Measurements from ENCODE around the gene PSMC6. TPM values are rescaled to one million over a fixed set of nuclear protein-coding genes. Genes with fewer than 3 reads are reported as not detected.

PSMC6 gene
- total RNA-seq, 2 experiments from 2014 or later, result 85.3 to 88.2 TPM

DNA sequence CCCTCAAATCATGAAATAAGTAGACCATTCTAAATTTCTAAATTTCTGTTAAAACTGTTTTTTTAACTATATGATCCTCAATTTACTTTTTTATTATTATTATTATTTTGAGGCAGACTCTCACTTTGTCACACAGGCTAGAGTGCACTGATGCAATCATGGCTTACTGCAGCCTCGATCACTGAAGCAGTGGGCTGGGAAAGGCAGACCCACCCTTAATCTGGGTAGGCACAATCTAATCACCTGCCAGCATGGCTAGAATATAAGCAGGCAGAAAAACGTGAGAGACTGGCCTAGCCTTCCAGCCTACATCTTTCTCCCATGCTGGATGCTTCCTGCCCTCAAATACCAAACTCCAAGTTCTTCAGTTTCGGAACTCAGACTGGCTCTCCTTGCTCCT, 14.0 kb upstream of the PSMC6 start:
- DNase-seq (no peak), ATAC-seq (no peak)
- peak overlapping the region; percentile 74 for H3K4me3 Mint-ChIP-seq
- peaks cover 58% of the 10 kb centered on the region for H3K4me1 Mint-ChIP-seq (ENCODE audit: low read depth)
- ChIA-PET CTCF (interaction anchor here (1.7 kb wide), 1 partner anchor 13 kb away, joined by 5 read pairs; no protein-coding TSS in a partner anchor), POLR2A (interaction anchor here (0.6 to 1.5 kb wide), 4 partner anchors 13 to 380 kb away, joined by 3 to 7 read pairs (median 3); partner anchors contain the start of gene GNPNAT1)
- no peaks in the 10 kb centered on the region for H3K9me3 Mint-ChIP-seq (ENCODE audit: insufficient read depth)
- peaks cover 52% of the 10 kb centered on the region for H3K36me3 Mint-ChIP-seq (ENCODE audit: low read depth)
- H3K27me3 Mint-ChIP-seq (ENCODE audit: low read depth), result no peaks in the 10 kb centered on the region
- H3K27ac Mint-ChIP-seq, result peak overlapping the region; percentile 66

DNA sequence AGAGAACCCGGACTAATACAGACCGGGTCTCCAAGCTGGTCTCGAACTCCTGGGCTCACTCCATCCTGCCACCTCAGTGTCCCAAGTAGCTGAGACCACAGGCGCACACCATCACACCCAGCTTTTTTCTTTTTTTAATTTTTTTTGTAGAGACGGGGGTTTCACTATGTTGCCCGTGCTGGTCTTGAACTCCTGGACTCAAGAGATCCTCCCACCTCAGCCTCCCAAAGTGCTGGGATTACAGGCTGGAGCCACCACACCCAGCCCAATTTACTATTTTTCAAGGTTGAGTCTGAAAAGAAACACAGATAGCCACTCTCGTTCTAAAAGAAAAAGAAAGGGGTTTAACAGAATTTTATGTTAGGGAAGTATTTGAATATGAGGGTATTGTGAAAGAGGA, 13.5 kb upstream of the PSMC6 start:
- CTCF ChIA-PET, result interaction anchor here (1.7 kb wide), 1 partner anchor 14 kb away, joined by 5 read pairs; no protein-coding TSS in a partner anchor
- POLR2A ChIA-PET, result interaction anchor here (0.6 to 0.8 kb wide), 2 partner anchors 98 to 381 kb away, joined by 3 read pairs; partner anchors contain the start of gene GNPNAT1
- DNase-seq, result no peak

GRCh38 chr14:52694761-52695480, 12.1 kb upstream of the PSMC6 start:
- Mint-ChIP-seq H3K27ac (peak overlapping the region; percentile 99), H3K27me3 (ENCODE audit: low read depth) (no peaks in the 10 kb centered on the region), H3K4me1 (ENCODE audit: low read depth) (peaks cover 42% of the 10 kb centered on the region), H3K4me3 (peak overlapping the region; percentile 99), H3K9me3 (ENCODE audit: insufficient read depth) (no peaks in the 10 kb centered on the region), H3K36me3 (ENCODE audit: low read depth) (peaks cover 39% of the 10 kb centered on the region)
- peak; percentile 87 for DNase-seq
- CTCF ChIA-PET, result interaction anchor here (1.7 kb wide), 1 partner anchor 15 kb away, joined by 5 read pairs; no protein-coding TSS in a partner anchor
- POLR2A ChIA-PET, result interaction anchor here (0.6 to 2.8 kb wide), 14 partner anchors 9 to 458 kb away, joined by 3 to 29 read pairs (median 3); partner anchors contain the start of genes DDHD1, GPR137C, PSMC6 and STYX
- ATAC-seq, result peak; percentile 71

More for the DNA sequence above, 13.5 kb upstream of the PSMC6 start:
- no peaks in the 10 kb centered on the region for H3K27me3 Mint-ChIP-seq (ENCODE audit: low read depth)
- no peaks in the 10 kb centered on the region for H3K9me3 Mint-ChIP-seq (ENCODE audit: insufficient read depth)
- peak overlapping the region; percentile 74 for H3K4me3 Mint-ChIP-seq
- H3K36me3 Mint-ChIP-seq (ENCODE audit: low read depth), result peaks cover 47% of the 10 kb centered on the region
- peak overlapping the region; percentile 66 for H3K27ac Mint-ChIP-seq
- H3K4me1 Mint-ChIP-seq (ENCODE audit: low read depth), result peaks cover 53% of the 10 kb centered on the region
- ATAC-seq, result no peak

GRCh38 chr14:52695481-52696091, 11.4 kb upstream of the PSMC6 start, which contains the start of gene ERO1A:
Gene ERO1A (minus strand): TSS chr14:52695558. CDS start chr14:52695481, 77 bp downstream.
- H3K27me3 Mint-ChIP-seq (ENCODE audit: low read depth), result no peaks in the 10 kb centered on the region
- peaks cover 38% of the 10 kb centered on the region for H3K4me1 Mint-ChIP-seq (ENCODE audit: low read depth)
- peaks cover 34% of the 10 kb centered on the region for H3K36me3 Mint-ChIP-seq (ENCODE audit: low read depth)

GRCh38 chr14:52700701-52701172, 6.3 kb upstream of the PSMC6 start:
- no peaks in the 10 kb centered on the region for H3K27me3 Mint-ChIP-seq (ENCODE audit: low read depth)
- POLR2A ChIA-PET, result interaction anchor here (1.3 kb wide), 1 partner anchor 9 kb away, joined by 3 read pairs; no protein-coding TSS in a partner anchor
- no peak overlapping the region for H3K27ac Mint-ChIP-seq

More at GRCh38 chr14:52695481-52696091, 11.4 kb upstream of the PSMC6 start, which contains the start of gene ERO1A:
- Mint-ChIP-seq H3K9me3 (ENCODE audit: insufficient read depth) (no peaks in the 10 kb centered on the region), H3K4me3 (peak within 1 kb of the TSS; percentile 99), H3K27ac (peak within 1 kb of the TSS; percentile 99)
- peak; percentile 76 for ATAC-seq
- DNase-seq, result peak; percentile 71
- ChIA-PET CTCF (interaction anchor here (1.9 kb wide), 1 partner anchor 16 kb away, joined by 5 read pairs; no protein-coding TSS in a partner anchor), POLR2A (interaction anchor here (0.8 to 2.8 kb wide), 13 partner anchors 9 to 457 kb away, joined by 3 to 29 read pairs (median 3); partner anchors contain the start of genes DDHD1, GPR137C, PSMC6 and STYX)

GRCh38 chr14:52701223-52701622, 5.8 kb upstream of the PSMC6 start:
- DNase-seq (no peak), ATAC-seq (no peak)
- H3K4me3 Mint-ChIP-seq, result no peak overlapping the region
- H3K4me1 Mint-ChIP-seq (ENCODE audit: low read depth), result peaks cover 14% of the 10 kb centered on the region
- CTCF ChIA-PET, result interaction anchor here (1.5 kb wide), 1 partner anchor 28 kb away, joined by 3 read pairs; no protein-coding TSS in a partner anchor
- no peak overlapping the region for H3K27ac Mint-ChIP-seq
- POLR2A ChIA-PET, result interaction anchor here (1.3 kb wide), 1 partner anchor 9 kb away, joined by 3 read pairs; no protein-coding TSS in a partner anchor
- no peaks in the 10 kb centered on the region for H3K36me3 Mint-ChIP-seq (ENCODE audit: low read depth)
- H3K9me3 Mint-ChIP-seq (ENCODE audit: insufficient read depth), result no peaks in the 10 kb centered on the region
- H3K27me3 Mint-ChIP-seq (ENCODE audit: low read depth), result no peaks in the 10 kb centered on the region

More at GRCh38 chr14:52700701-52701172, 6.3 kb upstream of the PSMC6 start:
- DNase-seq, result no peak
- no peak for ATAC-seq
- H3K4me3 Mint-ChIP-seq, result no peak overlapping the region
- peaks cover 11% of the 10 kb centered on the region for H3K4me1 Mint-ChIP-seq (ENCODE audit: low read depth)
- CTCF ChIA-PET, result interaction anchor here (1.5 kb wide), 1 partner anchor 27 kb away, joined by 3 read pairs; no protein-coding TSS in a partner anchor
- no peaks in the 10 kb centered on the region for H3K36me3 Mint-ChIP-seq (ENCODE audit: low read depth)
- H3K9me3 Mint-ChIP-seq (ENCODE audit: insufficient read depth), result no peaks in the 10 kb centered on the region

- ChIA-PET CTCF (no interaction called here), POLR2A (no interaction called here)
- Mint-ChIP-seq H3K27ac (no peak overlapping the region), H3K36me3 (ENCODE audit: low read depth) (peaks cover 4% of the 10 kb centered on the region), H3K4me1 (ENCODE audit: low read depth) (peaks cover 22% of the 10 kb centered on the region), H3K4me3 (no peak overlapping the region), H3K9me3 (ENCODE audit: insufficient read depth) (no peaks in the 10 kb centered on the region), H3K27me3 (ENCODE audit: low read depth) (no peaks in the 10 kb centered on the region)
- DNase-seq (no peak), ATAC-seq (no peak)
Measured at GRCh38 chr14:52703225-52703624, 3.8 kb upstream of the PSMC6 start.

- H3K36me3 Mint-ChIP-seq (ENCODE audit: low read depth), result peaks cover 8% of the 10 kb centered on the region
- peaks cover 26% of the 10 kb centered on the region for H3K4me1 Mint-ChIP-seq (ENCODE audit: low read depth)
- no peaks in the 10 kb centered on the region for H3K27me3 Mint-ChIP-seq (ENCODE audit: low read depth)
- ATAC-seq (no peak), DNase-seq (no peak)
- ChIA-PET CTCF (no interaction called here), POLR2A (interaction anchor here (1.1 to 1.2 kb wide), 2 partner anchors 8 to 12 kb away, joined by 5 to 7 read pairs; partner anchors contain the start of gene ERO1A)
- no peak overlapping the region for H3K27ac Mint-ChIP-seq
- H3K4me3 Mint-ChIP-seq, result no peak overlapping the region
- no peaks in the 10 kb centered on the region for H3K9me3 Mint-ChIP-seq (ENCODE audit: insufficient read depth)
Measured at GRCh38 chr14:52703664-52704063, 3.3 kb upstream of the PSMC6 start.

- POLR2A ChIA-PET, result interaction anchor here (0.9 to 2.7 kb wide), 4 partner anchors 9 to 152 kb away, joined by 3 to 29 read pairs (median 8); partner anchors contain the start of gene ERO1A
- peaks cover 48% of the 10 kb centered on the region for H3K4me1 Mint-ChIP-seq (ENCODE audit: low read depth)
Measured at GRCh38 chr14:52706286-52706685, 714 bp upstream of the PSMC6 start.

DNA sequence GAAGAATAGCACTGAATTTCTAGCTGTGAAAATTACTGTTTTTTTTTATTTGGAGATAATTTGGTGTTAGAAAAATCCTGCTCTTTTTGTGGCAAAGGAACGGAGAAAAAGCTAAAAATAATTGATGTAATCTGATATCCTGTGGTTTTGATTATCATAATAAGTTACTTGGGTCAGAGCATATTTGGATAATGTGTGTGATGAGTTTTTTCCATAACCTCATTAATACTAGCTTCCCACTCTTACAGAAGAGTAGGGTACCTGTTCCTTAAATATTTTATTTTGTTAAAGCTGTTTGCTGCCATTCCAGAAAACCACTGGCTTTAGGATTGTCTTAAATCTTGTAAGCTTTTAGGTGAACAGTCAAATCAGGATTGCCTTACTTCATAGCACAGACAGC, 4.7 kb downstream of the PSMC6 start:
- Mint-ChIP-seq H3K27me3 (ENCODE audit: low read depth) (no peaks in the 10 kb centered on the region), H3K4me3 (no peak overlapping the region), H3K4me1 (ENCODE audit: low read depth) (peaks cover 35% of the 10 kb centered on the region), H3K36me3 (ENCODE audit: low read depth) (peaks cover 71% of the 10 kb centered on the region), H3K27ac (no peak overlapping the region), H3K9me3 (ENCODE audit: insufficient read depth) (no peaks in the 10 kb centered on the region)
- CTCF ChIA-PET, result interaction anchor here (1.1 to 2.1 kb wide), 3 partner anchors 11 to 20 kb away, joined by 3 to 13 read pairs (median 5); no protein-coding TSS in a partner anchor
- DNase-seq, result no peak
- ATAC-seq, result no peak
- POLR2A ChIA-PET, result interaction anchor here (0.6 to 1.4 kb wide), 5 partner anchors 15 to 158 kb away, joined by 3 to 7 read pairs (median 3); partner anchors contain the start of genes ERO1A and STYX

More at GRCh38 chr14:52706286-52706685, 714 bp upstream of the PSMC6 start:
- H3K27ac Mint-ChIP-seq, result peak overlapping the region; percentile 94
- peak; percentile 45 for ATAC-seq
- CTCF ChIA-PET, result interaction anchor here (1.0 kb wide), 1 partner anchor 154 kb away, joined by 3 read pairs; the partner anchor contains the start of genes GPR137C and TXNDC16
- H3K27me3 Mint-ChIP-seq (ENCODE audit: low read depth), result no peaks in the 10 kb centered on the region
- H3K36me3 Mint-ChIP-seq (ENCODE audit: low read depth), result peaks cover 27% of the 10 kb centered on the region
- no peaks in the 10 kb centered on the region for H3K9me3 Mint-ChIP-seq (ENCODE audit: insufficient read depth)
- DNase-seq, result peak; percentile 65
- peak overlapping the region; percentile 96 for H3K4me3 Mint-ChIP-seq

GRCh38 chr14:52716155-52716554, 9.2 kb downstream of the PSMC6 start:
- H3K27me3 Mint-ChIP-seq (ENCODE audit: low read depth), result no peaks in the 10 kb centered on the region
- peaks cover 68% of the 10 kb centered on the region for H3K36me3 Mint-ChIP-seq (ENCODE audit: low read depth)
- ChIA-PET CTCF (interaction anchor here (1.0 kb wide), 1 partner anchor 26 kb away, joined by 3 read pairs; no protein-coding TSS in a partner anchor), POLR2A (interaction anchor here (1.1 to 1.2 kb wide), 2 partner anchors 9 to 20 kb away, joined by 3 read pairs; partner anchors contain the start of gene PSMC6)
- no peak overlapping the region for H3K4me3 Mint-ChIP-seq
- DNase-seq (no peak), ATAC-seq (no peak)
- no peaks in the 10 kb centered on the region for H3K9me3 Mint-ChIP-seq (ENCODE audit: insufficient read depth)
- peaks cover 3% of the 10 kb centered on the region for H3K4me1 Mint-ChIP-seq (ENCODE audit: low read depth)
- no peak overlapping the region for H3K27ac Mint-ChIP-seq

Measured in activated CD8-positive, alpha-beta T cell treated with anti-CD3 and anti-CD28 coated beads, Interleukin-2, amount 10 ng/mL, durations not matched to agents 7 days and 5 days (primary cell).